PC-9 (cell line): ENCODE data around the gene ST8SIA4. TPM values are rescaled to one million over a fixed set of nuclear protein-coding genes. Genes with fewer than 3 reads are reported as not detected.

ENCODE experiments used
- BruUV-seq: library from RNA; stranded (reverse); fragments of 400-500 nt; replicated peaks from 2 replicates; lab custom pipeline; 2021; lab: Mats Ljungman, UMichigan
- CTCF ChIA-PET: fragments of 300-600 bp; sonication (Branson Sonifier 250); formaldehyde crosslinking; loops from one replicate; lab custom pipeline; 2022; ENCODE audit warnings: antibody characterized with exemption; lab: Charles Lee
- POLR2A ChIA-PET: fragments of 300-600 bp; sonication (Branson Sonifier 250); formaldehyde crosslinking; loops from one replicate; lab custom pipeline; 2022; ENCODE audit warnings: antibody characterized with exemption; ENCODE audit not compliant: unreplicated experiment; lab: Charles Lee
- DNase-seq, 2 experiments: peaks; one replicate each; pipeline versions ENCODE4 v3.0.0 to v3.0.0-alpha.2; 2015 to 2022; ENCODE audit warnings: mixed read lengths in 1 of 2
- H2AFZ ChIP-seq: fragments of 200-600 bp; sonication (generic); 2 replicates; pipeline ENCODE4 v1.8.1; 2017; ENCODE audit warnings: antibody characterized with exemption
- H3F3A ChIP-seq: fragments of 200-600 bp; sonication (generic); 2 replicates; pipeline ENCODE4 v1.8.1; 2017; ENCODE audit warnings: antibody characterized with exemption, mild to moderate bottlenecking, low read depth; ENCODE audit not compliant: insufficient read depth
- H3K27ac ChIP-seq: fragments of 200-600 bp; sonication (generic); 2 replicates; pipeline ENCODE4 v1.6.1; 2016; ENCODE audit warnings: mixed run types
- H3K27me3 ChIP-seq: fragments of 200-600 bp; sonication (generic); 2 replicates; pipeline ENCODE4 v1.6.1; 2016; ENCODE audit warnings: low read depth, mixed run types; ENCODE audit not compliant: insufficient read depth
- H3K36me3 ChIP-seq: fragments of 200-600 bp; sonication (generic); 2 replicates; pipeline ENCODE4 v1.6.1; 2016; ENCODE audit warnings: low read depth, mixed run types
- H3K4me1 ChIP-seq: fragments of 200-600 bp; sonication (generic); replicated peaks from 2 replicates; pipeline ENCODE4 v1.6.1; 2016; ENCODE audit warnings: mixed run types; ENCODE audit not compliant: insufficient read depth
- H3K4me2 ChIP-seq: fragments of 200-600 bp; sonication (generic); 2 replicates; pipeline ENCODE4 v1.6.1; 2017; ENCODE audit warnings: mixed run types
- H3K4me3 ChIP-seq: fragments of 200-600 bp; sonication (generic); 2 replicates; pipeline ENCODE4 v1.6.1; 2016; ENCODE audit warnings: mixed run types
- H3K79me2 ChIP-seq: fragments of 200-600 bp; sonication (generic); 2 replicates; pipeline ENCODE4 v1.6.1; 2017; ENCODE audit warnings: low read depth, mixed run types
- H3K9me2 ChIP-seq: fragments of 200-600 bp; sonication (generic); 2 replicates; pipeline ENCODE4 v1.8.1; 2017; ENCODE audit warnings: mild to moderate bottlenecking; ENCODE audit not compliant: insufficient read depth
- H3K9me3 ChIP-seq: fragments of 200-600 bp; sonication (generic); 2 replicates; pipeline ENCODE4 v1.8.1; 2016; ENCODE audit warnings: low read depth; ENCODE audit not compliant: insufficient read depth
- H4K20me1 ChIP-seq: fragments of 200-600 bp; sonication (generic); 2 replicates; pipeline ENCODE4 v1.8.1; 2017; ENCODE audit not compliant: insufficient read depth
- EZH2 ChIP-seq: fragments of 200-600 bp; sonication (generic); IDR thresholded peaks from 2 replicates; pipeline ENCODE4 v1.8.0; 2017; ENCODE audit warnings: antibody characterized with exemption, low read depth
- intact Hi-C: fragments of 100-400 bp; cut with micrococcal nuclease; formaldehyde crosslinking; loops from one replicate; pipeline ENCODE4 v1.10.0; 2022; ENCODE audit not compliant: unreplicated experiment
- total RNA-seq: library from RNA; stranded (reverse); gene quantifications from 2 replicates; pipeline ENCODE4 v1.2.3, GENCODE V29; 2021
- TF ChIP-seq, protein P1 (sequence below): fragments of 200-600 bp; sonication (generic); conservative IDR thresholded peaks from 2 replicates; pipeline ENCODE4 v1.6.1; 2017; ENCODE audit warnings: mixed run types, antibody characterized with exemption, mild to moderate bottlenecking, moderate library complexity

The ST8SIA4 gene
- total RNA-seq, 1 experiment from 2014 or later: 2.4 TPM

DNA sequence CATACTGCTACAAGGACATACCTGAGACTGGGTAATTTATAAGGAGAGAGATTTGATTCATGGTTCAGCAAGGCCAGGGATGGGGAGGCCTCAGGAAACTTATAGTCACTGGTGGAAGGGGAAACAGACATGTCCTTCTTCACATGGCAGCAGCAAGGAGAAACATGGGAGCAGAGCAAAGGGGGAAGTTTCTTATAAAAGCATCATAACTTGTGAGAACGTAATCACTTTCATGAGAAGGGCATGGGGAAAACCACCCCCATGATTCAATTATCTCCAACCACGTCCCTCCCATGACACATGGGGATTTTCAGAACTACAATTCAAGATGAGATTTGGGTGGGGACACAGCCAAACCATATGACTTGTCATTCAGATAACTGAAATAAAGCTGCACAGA, 100.9 kb downstream of the ST8SIA4 start:
- DNase-seq: no peak
- TF ChIP-seq EZH2: no peak
- TF ChIP-seq, protein P1, sequence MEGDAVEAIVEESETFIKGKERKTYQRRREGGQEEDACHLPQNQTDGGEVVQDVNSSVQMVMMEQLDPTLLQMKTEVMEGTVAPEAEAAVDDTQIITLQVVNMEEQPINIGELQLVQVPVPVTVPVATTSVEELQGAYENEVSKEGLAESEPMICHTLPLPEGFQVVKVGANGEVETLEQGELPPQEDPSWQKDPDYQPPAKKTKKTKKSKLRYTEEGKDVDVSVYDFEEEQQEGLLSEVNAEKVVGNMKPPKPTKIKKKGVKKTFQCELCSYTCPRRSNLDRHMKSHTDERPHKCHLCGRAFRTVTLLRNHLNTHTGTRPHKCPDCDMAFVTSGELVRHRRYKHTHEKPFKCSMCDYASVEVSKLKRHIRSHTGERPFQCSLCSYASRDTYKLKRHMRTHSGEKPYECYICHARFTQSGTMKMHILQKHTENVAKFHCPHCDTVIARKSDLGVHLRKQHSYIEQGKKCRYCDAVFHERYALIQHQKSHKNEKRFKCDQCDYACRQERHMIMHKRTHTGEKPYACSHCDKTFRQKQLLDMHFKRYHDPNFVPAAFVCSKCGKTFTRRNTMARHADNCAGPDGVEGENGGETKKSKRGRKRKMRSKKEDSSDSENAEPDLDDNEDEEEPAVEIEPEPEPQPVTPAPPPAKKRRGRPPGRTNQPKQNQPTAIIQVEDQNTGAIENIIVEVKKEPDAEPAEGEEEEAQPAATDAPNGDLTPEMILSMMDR: no peak
- intact Hi-C loops: no loop called here
- ChIA-PET POLR2A (no interaction called here), CTCF (no interaction called here)
- H3K27ac ChIP-seq: no peak overlapping the region
- H2AFZ ChIP-seq: no peak overlapping the region
- BruUV-seq: no TSS peak
- no peaks in the 10 kb centered on the region for H3K36me3 ChIP-seq
- no peak overlapping the region for H3K4me3 ChIP-seq
- no peaks in the 10 kb centered on the region for H3K79me2 ChIP-seq
- H3K4me2 ChIP-seq: no peak overlapping the region
- no peaks in the 10 kb centered on the region for H3K4me1 ChIP-seq
- no peaks in the 10 kb centered on the region for H3K9me2 ChIP-seq
- H3K9me3 ChIP-seq: no peaks in the 10 kb centered on the region
- no peaks in the 10 kb centered on the region for H3F3A ChIP-seq
- H4K20me1 ChIP-seq: no peaks in the 10 kb centered on the region
- H3K27me3 ChIP-seq: no peaks in the 10 kb centered on the region

DNA sequence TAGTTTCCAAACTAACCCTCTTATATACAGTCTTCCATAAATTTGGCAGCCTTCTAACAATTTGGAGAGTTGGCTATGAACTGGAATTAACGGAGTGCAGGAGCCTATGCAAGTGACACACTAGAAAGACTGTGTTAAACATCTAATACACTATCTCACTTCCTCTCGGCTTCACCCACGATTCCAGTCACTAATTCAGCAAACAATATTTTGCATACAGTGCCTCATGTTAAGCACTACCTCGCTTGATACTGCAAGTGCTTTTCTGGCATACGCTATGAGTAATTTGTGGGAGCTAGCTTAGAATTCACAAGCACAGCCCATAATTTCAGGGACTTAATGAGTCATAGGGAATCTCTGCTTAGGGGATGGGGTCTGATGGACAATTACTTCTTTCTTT, 102.5 kb downstream of the ST8SIA4 start:
- DNase-seq: no peak
- no TSS peak for BruUV-seq
- Histone ChIP-seq H4K20me1 (no peaks in the 10 kb centered on the region), H3K9me2 (no peaks in the 10 kb centered on the region), H2AFZ (no peak overlapping the region), H3K4me3 (no peak overlapping the region), H3K27ac (no peak overlapping the region), H3K4me2 (no peak overlapping the region), H3K79me2 (no peaks in the 10 kb centered on the region), H3K9me3 (no peaks in the 10 kb centered on the region), H3K4me1 (no peaks in the 10 kb centered on the region), H3K36me3 (no peaks in the 10 kb centered on the region), H3K27me3 (no peaks in the 10 kb centered on the region), H3F3A (no peaks in the 10 kb centered on the region)
- TF ChIP-seq EZH2: no peak
- TF ChIP-seq, protein P1: no peak
- intact Hi-C loops: no loop called here
- CTCF ChIA-PET: no interaction called here
- POLR2A ChIA-PET: no interaction called here

DNA sequence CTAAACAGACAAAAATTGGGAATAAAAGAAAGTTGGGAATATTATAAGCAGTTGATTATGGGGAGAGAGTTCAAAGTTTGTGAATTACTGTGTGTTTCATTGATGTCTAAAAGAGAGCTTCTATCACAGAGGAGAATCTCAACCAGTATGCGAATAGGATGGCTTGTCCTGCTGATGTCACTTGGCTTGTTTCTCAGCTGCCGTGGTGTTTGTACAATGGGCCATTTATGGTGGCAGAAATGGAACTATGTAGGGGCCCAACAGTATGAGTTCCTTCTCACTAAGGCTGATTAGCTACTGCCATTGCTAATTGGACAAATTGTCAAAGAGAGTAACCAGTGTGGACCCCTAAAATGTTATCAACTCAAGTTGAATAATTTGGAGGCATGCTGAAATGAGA, 103.9 kb downstream of the ST8SIA4 start:
- H3K27ac ChIP-seq: no peak overlapping the region
- no peak for TF ChIP-seq EZH2
- TF ChIP-seq, protein P1: no peak
- no peak for DNase-seq
- no peak overlapping the region for H3K4me3 ChIP-seq
- no TSS peak for BruUV-seq
- H3K4me2 ChIP-seq: no peak overlapping the region
- no peaks in the 10 kb centered on the region for H3K4me1 ChIP-seq
- no peaks in the 10 kb centered on the region for H3K9me3 ChIP-seq
- H3K36me3 ChIP-seq: no peaks in the 10 kb centered on the region
- H4K20me1 ChIP-seq: no peaks in the 10 kb centered on the region
- no peaks in the 10 kb centered on the region for H3K9me2 ChIP-seq
- intact Hi-C loops: no loop called here
- POLR2A ChIA-PET: no interaction called here
- H3K79me2 ChIP-seq: no peaks in the 10 kb centered on the region
- no peak overlapping the region for H2AFZ ChIP-seq
- H3K27me3 ChIP-seq: no peaks in the 10 kb centered on the region
- CTCF ChIA-PET: no interaction called here
- no peaks in the 10 kb centered on the region for H3F3A ChIP-seq
